ENCODE data around the gene STX1B.

STX1B gene

DNA sequence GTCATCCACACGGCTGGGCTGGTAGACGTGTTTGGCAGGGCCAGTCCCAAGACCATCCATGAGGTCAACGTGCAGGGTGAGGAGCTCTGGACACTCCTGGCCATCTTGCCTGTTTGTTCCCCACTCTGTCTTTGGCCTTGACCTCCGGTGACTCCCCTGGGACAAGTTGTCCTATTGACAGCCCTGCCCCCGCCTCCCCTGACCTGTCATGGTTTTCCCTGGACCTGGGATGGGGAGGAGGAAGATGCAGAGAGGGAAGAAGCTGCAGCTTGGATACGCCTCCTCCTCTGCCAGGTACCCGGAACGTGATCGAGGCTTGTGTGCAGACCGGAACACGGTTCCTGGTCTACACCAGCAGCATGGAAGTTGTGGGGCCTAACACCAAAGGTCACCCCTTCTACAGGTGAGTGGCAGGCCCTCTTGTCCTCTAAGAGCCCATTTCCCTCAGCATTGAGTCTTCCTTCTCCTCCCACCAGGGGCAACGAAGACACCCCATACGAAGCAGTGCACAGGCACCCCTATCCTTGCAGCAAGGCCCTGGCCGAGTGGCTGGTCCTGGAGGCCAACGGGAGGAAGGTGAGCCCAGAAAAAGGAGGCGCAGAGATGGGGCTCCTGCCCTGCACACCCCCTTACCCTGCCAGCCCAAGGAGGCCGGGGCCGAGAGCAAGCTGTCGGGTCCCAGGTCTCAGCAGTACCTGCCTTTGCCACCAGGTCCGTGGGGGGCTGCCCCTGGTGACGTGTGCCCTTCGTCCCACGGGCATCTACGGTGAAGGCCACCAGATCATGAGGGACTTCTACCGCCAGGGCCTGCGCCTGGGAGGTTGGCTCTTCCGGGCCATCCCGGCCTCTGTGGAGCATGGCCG, 24.1 kb downstream of the STX1B start:
- H3F3A ChIP-seq (ENCODE audit: insufficient read depth, low read length) = no peaks in the 10 kb centered on the region
- H3K4me2 ChIP-seq (ENCODE audit: low read length) = no peak overlapping the region
- H3K9me3 ChIP-seq (ENCODE audit: low read length) = no peaks in the 10 kb centered on the region
- no peak overlapping the region for H3K4me3 ChIP-seq (ENCODE audit: low read depth, low read length, poor library complexity, severe bottlenecking)
- H3K79me2 ChIP-seq (ENCODE audit: insufficient read depth, low read length) = no peaks in the 10 kb centered on the region
- no peaks in the 10 kb centered on the region for H3K27me3 ChIP-seq (ENCODE audit: insufficient read depth, low read length)
- H4K20me1 ChIP-seq (ENCODE audit: insufficient read depth, low read length) = no peaks in the 10 kb centered on the region
- H3K9ac ChIP-seq (ENCODE audit: low read length) = no peak overlapping the region
- peaks cover 25% of the 10 kb centered on the region for H3K4me1 ChIP-seq (ENCODE audit: insufficient read depth, low read length, severe bottlenecking)
- no peak overlapping the region for H3K27ac ChIP-seq (ENCODE audit: low read depth, low read length, poor library complexity, severe bottlenecking)
- H2AFZ ChIP-seq (ENCODE audit: low read length) = no peak overlapping the region
- H3K36me3 ChIP-seq (ENCODE audit: insufficient read depth, low read length) = peaks cover 27% of the 10 kb centered on the region
- no peak for TF ChIP-seq EZH2 (IDR thresholded peaks at IDR 0.05; ENCODE audit: borderline replicate concordance, low read length)
- TF ChIP-seq, protein P1, sequence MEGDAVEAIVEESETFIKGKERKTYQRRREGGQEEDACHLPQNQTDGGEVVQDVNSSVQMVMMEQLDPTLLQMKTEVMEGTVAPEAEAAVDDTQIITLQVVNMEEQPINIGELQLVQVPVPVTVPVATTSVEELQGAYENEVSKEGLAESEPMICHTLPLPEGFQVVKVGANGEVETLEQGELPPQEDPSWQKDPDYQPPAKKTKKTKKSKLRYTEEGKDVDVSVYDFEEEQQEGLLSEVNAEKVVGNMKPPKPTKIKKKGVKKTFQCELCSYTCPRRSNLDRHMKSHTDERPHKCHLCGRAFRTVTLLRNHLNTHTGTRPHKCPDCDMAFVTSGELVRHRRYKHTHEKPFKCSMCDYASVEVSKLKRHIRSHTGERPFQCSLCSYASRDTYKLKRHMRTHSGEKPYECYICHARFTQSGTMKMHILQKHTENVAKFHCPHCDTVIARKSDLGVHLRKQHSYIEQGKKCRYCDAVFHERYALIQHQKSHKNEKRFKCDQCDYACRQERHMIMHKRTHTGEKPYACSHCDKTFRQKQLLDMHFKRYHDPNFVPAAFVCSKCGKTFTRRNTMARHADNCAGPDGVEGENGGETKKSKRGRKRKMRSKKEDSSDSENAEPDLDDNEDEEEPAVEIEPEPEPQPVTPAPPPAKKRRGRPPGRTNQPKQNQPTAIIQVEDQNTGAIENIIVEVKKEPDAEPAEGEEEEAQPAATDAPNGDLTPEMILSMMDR (IDR thresholded peaks at IDR 0.05; ENCODE audit: low read length) = no peak
- no peaks in the 10 kb centered on the region for H3K9me2 ChIP-seq (ENCODE audit: low read depth, low read length)

GRCh38 chr16:30985401-30986128, 24.9 kb downstream of the STX1B start:
- Histone ChIP-seq H3K27me3 (ENCODE audit: insufficient read depth, low read length) (no peaks in the 10 kb centered on the region), H3F3A (ENCODE audit: insufficient read depth, low read length) (no peaks in the 10 kb centered on the region), H3K9me3 (ENCODE audit: low read length) (no peaks in the 10 kb centered on the region), H2AFZ (ENCODE audit: low read length) (no peak overlapping the region), H3K9me2 (ENCODE audit: low read depth, low read length) (no peaks in the 10 kb centered on the region), H4K20me1 (ENCODE audit: insufficient read depth, low read length) (no peaks in the 10 kb centered on the region), H3K4me2 (ENCODE audit: low read length) (no peak overlapping the region), H3K79me2 (ENCODE audit: insufficient read depth, low read length) (no peaks in the 10 kb centered on the region), H3K4me3 (ENCODE audit: low read depth, low read length, poor library complexity, severe bottlenecking) (no peak overlapping the region), H3K9ac (ENCODE audit: low read length) (no peak overlapping the region), H3K27ac (ENCODE audit: low read depth, low read length, poor library complexity, severe bottlenecking) (no peak overlapping the region), H3K4me1 (ENCODE audit: insufficient read depth, low read length, severe bottlenecking) (peaks cover 25% of the 10 kb centered on the region), H3K36me3 (ENCODE audit: insufficient read depth, low read length) (peaks cover 35% of the 10 kb centered on the region)
- no peak for TF ChIP-seq EZH2 (IDR thresholded peaks at IDR 0.05; ENCODE audit: borderline replicate concordance, low read length)
- TF ChIP-seq, protein P1 (IDR thresholded peaks at IDR 0.05; ENCODE audit: low read length) = no peak

DNA sequence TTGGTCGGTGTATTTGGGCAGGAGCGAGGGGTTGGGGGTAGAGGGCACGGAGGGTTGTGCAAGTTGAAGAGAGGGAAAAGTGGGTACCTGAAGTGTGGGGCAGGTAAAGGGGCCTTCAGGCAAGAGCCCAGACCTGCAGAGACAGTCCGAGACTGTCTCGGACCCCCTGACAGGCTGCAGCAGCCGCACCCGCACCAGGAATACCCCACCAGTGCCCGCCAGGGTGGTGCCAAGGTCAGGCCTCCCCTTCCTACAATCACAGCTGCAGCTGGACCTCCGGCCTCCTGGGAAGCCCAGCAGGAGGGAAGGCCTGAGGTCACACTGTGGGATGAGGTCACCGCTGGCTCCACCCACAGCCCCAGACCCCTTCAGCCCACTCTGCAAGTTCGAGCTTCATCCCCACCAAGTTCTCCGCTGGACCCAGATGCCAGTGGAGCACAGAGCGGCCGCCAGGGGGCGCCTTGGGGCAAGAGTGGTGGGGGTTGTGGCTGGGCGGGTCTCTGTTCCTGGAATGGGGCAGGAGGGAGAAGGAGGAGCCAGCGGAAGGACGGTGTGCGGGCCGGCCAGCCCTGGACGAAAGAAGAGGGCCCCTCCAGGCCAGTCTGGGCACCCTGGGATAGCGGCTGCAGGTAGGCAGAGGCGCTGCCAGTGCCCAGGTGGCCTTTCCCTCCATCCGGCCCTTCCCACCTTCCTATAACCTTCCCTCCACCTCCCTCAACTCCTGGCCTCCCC, 25.6 kb downstream of the STX1B start, which contains the start of gene HSD3B7:
HSD3B7 (plus strand) TSS at position 539 of the 732 bp plus-strand sequence. CDS start 452 bp downstream, outside the sequence.
- H3K4me3 ChIP-seq (ENCODE audit: low read depth, low read length, poor library complexity, severe bottlenecking) = no peak within 1 kb of the TSS
- H3K4me2 ChIP-seq (ENCODE audit: low read length) = no peak within 1 kb of the TSS
- H3K27me3 ChIP-seq (ENCODE audit: insufficient read depth, low read length) = no peaks in the 10 kb centered on the region
- H3K79me2 ChIP-seq (ENCODE audit: insufficient read depth, low read length) = no peaks in the 10 kb centered on the region
- H3K36me3 ChIP-seq (ENCODE audit: insufficient read depth, low read length) = peaks cover 42% of the 10 kb centered on the region
- no peak for TF ChIP-seq EZH2 (IDR thresholded peaks at IDR 0.05; ENCODE audit: borderline replicate concordance, low read length)
- TF ChIP-seq, protein P1 (IDR thresholded peaks at IDR 0.05; ENCODE audit: low read length) = peak; percentile 90
- H3K4me1 ChIP-seq (ENCODE audit: insufficient read depth, low read length, severe bottlenecking) = peaks cover 18% of the 10 kb centered on the region
- H3K27ac ChIP-seq (ENCODE audit: low read depth, low read length, poor library complexity, severe bottlenecking) = no peak within 1 kb of the TSS
- H3K9me2 ChIP-seq (ENCODE audit: low read depth, low read length) = no peaks in the 10 kb centered on the region
- no peak within 1 kb of the TSS for H2AFZ ChIP-seq (ENCODE audit: low read length)
- H4K20me1 ChIP-seq (ENCODE audit: insufficient read depth, low read length) = no peaks in the 10 kb centered on the region
- H3F3A ChIP-seq (ENCODE audit: insufficient read depth, low read length) = no peaks in the 10 kb centered on the region
- H3K9ac ChIP-seq (ENCODE audit: low read length) = no peak within 1 kb of the TSS
- H3K9me3 ChIP-seq (ENCODE audit: low read length) = no peaks in the 10 kb centered on the region
